OCI-LY3 (cell line): ENCODE data around the gene SNX1.

Experiments used
- EZH2phosphoT487 ChIP-seq: fragments of 200-600 bp; shearing (Covaris generic); IDR thresholded peaks from 2 replicates; pipeline ENCODE4 v1.6.1; 2018; ENCODE audit warnings: antibody characterized with exemption, mixed run types, low read depth
- TF ChIP-seq, protein P1 (sequence below): fragments of 200-600, 300-600 bp; sonication (generic); IDR thresholded peaks from 2 replicates; pipeline ENCODE4 v1.5.1; 2014; ENCODE audit warnings: antibody characterized with exemption, low read length, low read depth

DNA sequence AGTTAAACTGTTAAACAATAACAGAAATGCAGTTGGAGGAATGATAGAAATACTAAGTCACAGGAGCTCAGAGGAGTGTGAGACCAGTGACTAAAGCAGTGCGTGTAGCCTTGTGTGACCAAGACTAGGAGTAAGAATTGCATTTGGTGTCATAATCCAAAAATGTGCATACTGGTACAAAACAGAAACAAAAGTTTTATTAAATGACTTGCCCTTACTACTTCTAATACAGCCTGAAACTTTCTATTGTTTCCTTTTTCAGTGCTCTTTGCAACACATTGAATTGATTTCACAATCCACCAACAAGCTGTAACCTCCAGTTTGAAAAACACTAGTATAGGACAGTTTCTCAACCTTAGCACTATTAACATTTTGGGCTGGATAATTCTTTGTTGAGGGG is 17.1 kb downstream of the SNX1 start:
- TF ChIP-seq, protein P1, sequence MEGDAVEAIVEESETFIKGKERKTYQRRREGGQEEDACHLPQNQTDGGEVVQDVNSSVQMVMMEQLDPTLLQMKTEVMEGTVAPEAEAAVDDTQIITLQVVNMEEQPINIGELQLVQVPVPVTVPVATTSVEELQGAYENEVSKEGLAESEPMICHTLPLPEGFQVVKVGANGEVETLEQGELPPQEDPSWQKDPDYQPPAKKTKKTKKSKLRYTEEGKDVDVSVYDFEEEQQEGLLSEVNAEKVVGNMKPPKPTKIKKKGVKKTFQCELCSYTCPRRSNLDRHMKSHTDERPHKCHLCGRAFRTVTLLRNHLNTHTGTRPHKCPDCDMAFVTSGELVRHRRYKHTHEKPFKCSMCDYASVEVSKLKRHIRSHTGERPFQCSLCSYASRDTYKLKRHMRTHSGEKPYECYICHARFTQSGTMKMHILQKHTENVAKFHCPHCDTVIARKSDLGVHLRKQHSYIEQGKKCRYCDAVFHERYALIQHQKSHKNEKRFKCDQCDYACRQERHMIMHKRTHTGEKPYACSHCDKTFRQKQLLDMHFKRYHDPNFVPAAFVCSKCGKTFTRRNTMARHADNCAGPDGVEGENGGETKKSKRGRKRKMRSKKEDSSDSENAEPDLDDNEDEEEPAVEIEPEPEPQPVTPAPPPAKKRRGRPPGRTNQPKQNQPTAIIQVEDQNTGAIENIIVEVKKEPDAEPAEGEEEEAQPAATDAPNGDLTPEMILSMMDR, result no peak
- no peak for TF ChIP-seq EZH2phosphoT487
